Measurements from ENCODE around the gene XPO6.

XPO6 gene

DNA sequence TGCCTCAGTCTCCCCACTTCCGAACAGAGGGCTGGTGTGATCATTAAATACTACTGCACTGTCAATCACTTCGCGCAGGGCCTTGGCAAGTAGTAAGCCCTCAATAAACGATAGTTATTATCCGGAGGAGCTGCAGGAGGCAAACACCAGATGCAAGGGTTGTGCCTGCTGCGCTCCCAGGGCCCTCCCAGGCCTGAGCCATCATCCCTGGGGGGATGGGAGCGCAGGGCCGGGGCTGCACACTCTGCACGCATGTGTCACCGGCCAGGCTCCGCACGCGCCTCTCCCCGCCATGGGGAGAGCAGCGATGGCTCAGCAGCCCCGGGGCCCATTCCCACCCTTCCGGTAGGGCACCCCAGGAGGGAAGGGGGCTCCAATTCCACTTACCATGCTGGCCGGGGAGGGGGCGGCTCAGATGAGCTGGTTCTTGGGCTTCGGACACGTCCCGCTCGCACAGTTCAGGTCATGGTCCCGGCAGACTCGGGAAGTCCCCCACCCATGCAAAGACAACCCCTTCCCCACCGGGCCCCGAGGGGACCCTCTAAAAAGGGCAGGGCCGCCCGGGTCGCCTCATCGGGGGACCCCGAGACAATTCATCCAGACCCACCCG is 681 bp downstream of the XPO6 start:
- Histone ChIP-seq H3K27ac (ENCODE audit: insufficient read depth in 1 of 2, low read depth in 1 of 2, low read length in 2 of 2, poor library complexity in 1 of 2, severe bottlenecking in 2 of 2) (peak overlapping the region; percentile 33 to 79), H3K27me3 (replicated peaks in 2 of 5; ENCODE audit: control insufficient read depth in 4 of 5, insufficient read depth in 5 of 5, low read length in 4 of 5) (no peaks in the 10 kb centered on the region), H3K4me1 (ENCODE audit: control extremely low read depth in 1 of 4, control insufficient read depth in 4 of 4, insufficient read depth in 4 of 4, low read length in 3 of 4) (peaks cover 8 to 27% (median 23%) of the 10 kb centered on the region in 4 experiments), H3K36me3 (ENCODE audit: control insufficient read depth in 4 of 4, insufficient read depth in 4 of 4, low read length in 3 of 4) (peaks cover 4 to 23% (median 13%) of the 10 kb centered on the region in 4 experiments), H3K9me3 (ENCODE audit: control extremely low read depth in 1 of 5, control insufficient read depth in 4 of 5, insufficient read depth in 2 of 5, low read depth in 1 of 5, low read length in 4 of 5) (no peaks in the 10 kb centered on the region), H3K4me3 (ENCODE audit: control insufficient read depth in 1 of 7, extremely low read depth in 1 of 7, insufficient read depth in 4 of 7, low read depth in 2 of 7, low read length in 6 of 7) (peak overlapping the region; percentile 63 to 83 (median 81))
- CTCF ChIA-PET: interaction anchor here (1.2 to 2.4 kb wide), 4 partner anchors 9 to 69 kb away, joined by 5 to 9 read pairs (median 6); no protein-coding TSS in a partner anchor
- POLR2A ChIA-PET: no interaction called here
- 0% methylated on average over 14 of the region's 33 CpGs for WGBS (ENCODE audit: insufficient coverage)
- DNase-seq: peak; percentile 46 to 72 (median 68)

DNA sequence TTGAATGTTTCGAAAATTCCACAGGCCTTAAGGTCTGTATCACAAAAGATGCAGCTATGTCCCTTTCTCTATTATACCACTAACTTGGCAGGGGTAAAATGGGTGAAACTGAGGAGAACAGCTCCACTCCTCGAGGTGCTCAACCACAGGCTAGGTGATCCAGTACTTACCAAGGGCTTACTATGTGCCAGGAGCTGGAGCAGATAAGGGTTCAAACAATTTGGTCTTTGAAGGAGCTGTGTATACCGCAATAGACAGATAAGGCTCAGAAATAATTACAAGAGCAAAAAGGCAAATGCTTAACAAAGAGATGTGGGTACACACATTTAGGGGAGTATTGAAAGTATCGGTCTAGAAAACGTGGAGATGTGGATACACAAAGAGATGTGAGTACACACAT is 1.5 kb downstream of the XPO6 start:
- H3K4me1 ChIP-seq (ENCODE audit: control extremely low read depth in 1 of 4, control insufficient read depth in 4 of 4, insufficient read depth in 4 of 4, low read length in 3 of 4): peaks cover 8 to 27% (median 23%) of the 10 kb centered on the region in 4 experiments
- H3K27me3 ChIP-seq (replicated peaks in 2 of 5; ENCODE audit: control insufficient read depth in 4 of 5, insufficient read depth in 5 of 5, low read length in 4 of 5): no peaks in the 10 kb centered on the region
- H3K27ac ChIP-seq (ENCODE audit: insufficient read depth in 1 of 2, low read depth in 1 of 2, low read length in 2 of 2, poor library complexity in 1 of 2, severe bottlenecking in 2 of 2): peak overlapping the region in 1 of 2 experiments; percentile 79
- H3K4me3 ChIP-seq (ENCODE audit: control insufficient read depth in 1 of 7, extremely low read depth in 1 of 7, insufficient read depth in 4 of 7, low read depth in 2 of 7, low read length in 6 of 7): peak overlapping the region in 6 of 7 experiments; percentile 69 to 83 (median 81)
- peaks cover 7 to 27% (median 17%) of the 10 kb centered on the region in 4 experiments for H3K36me3 ChIP-seq (ENCODE audit: control insufficient read depth in 4 of 4, insufficient read depth in 4 of 4, low read length in 3 of 4)
- CTCF ChIA-PET: interaction anchor here (1.1 to 2.4 kb wide), 7 partner anchors 8 to 72 kb away, joined by 4 to 9 read pairs (median 6); no protein-coding TSS in a partner anchor
- DNase-seq: peak in 1 of 3 donors; percentile 44
- no peaks in the 10 kb centered on the region for H3K9me3 ChIP-seq (ENCODE audit: control extremely low read depth in 1 of 5, control insufficient read depth in 4 of 5, insufficient read depth in 2 of 5, low read depth in 1 of 5, low read length in 4 of 5)
- WGBS (ENCODE audit: insufficient coverage): 72% methylated on average over 5 of the region's 5 CpGs
- POLR2A ChIA-PET: interaction anchor here (1.2 kb wide), 1 partner anchor 17 kb away, joined by 4 read pairs; no protein-coding TSS in a partner anchor

DNA sequence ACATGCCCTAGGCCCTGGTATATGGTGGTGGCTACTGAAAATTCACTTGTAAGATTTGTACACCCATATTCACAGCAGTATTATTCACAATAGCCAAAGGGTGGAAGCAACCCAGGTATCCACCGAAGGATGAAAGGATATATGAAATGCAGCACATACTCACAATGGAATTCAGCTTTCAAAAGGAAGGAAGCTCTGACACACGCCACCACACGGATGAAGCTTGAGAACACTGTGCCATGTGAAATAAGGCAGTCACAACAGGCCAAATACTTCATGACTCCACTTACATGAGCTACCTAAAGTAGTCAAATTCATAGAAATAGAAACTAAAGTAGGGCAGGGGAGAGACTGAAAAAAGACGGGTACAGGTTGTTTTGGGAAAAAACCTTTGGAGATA is 2.9 kb downstream of the XPO6 start:
- H3K4me3 ChIP-seq (ENCODE audit: control insufficient read depth in 1 of 7, extremely low read depth in 1 of 7, insufficient read depth in 4 of 7, low read depth in 2 of 7, low read length in 6 of 7): peak overlapping the region in 1 of 7 experiments; percentile 48
- H3K27ac ChIP-seq (ENCODE audit: insufficient read depth in 1 of 2, low read depth in 1 of 2, low read length in 2 of 2, poor library complexity in 1 of 2, severe bottlenecking in 2 of 2): no peak overlapping the region
- no peak for DNase-seq
- H3K27me3 ChIP-seq (replicated peaks in 2 of 5; ENCODE audit: control insufficient read depth in 4 of 5, insufficient read depth in 5 of 5, low read length in 4 of 5): no peaks in the 10 kb centered on the region
- ChIA-PET CTCF (interaction anchor here (0.7 to 2.4 kb wide), 5 partner anchors 14 to 101 kb away, joined by 3 to 7 read pairs (median 6); no protein-coding TSS in a partner anchor), POLR2A (no interaction called here)
- WGBS (ENCODE audit: insufficient coverage): 100% methylated on average over 1 of the region's 4 CpGs
- no peaks in the 10 kb centered on the region for H3K9me3 ChIP-seq (ENCODE audit: control extremely low read depth in 1 of 5, control insufficient read depth in 4 of 5, insufficient read depth in 2 of 5, low read depth in 1 of 5, low read length in 4 of 5)
- H3K36me3 ChIP-seq (ENCODE audit: control insufficient read depth in 4 of 4, insufficient read depth in 4 of 4, low read length in 3 of 4): peaks cover 10 to 41% (median 29%) of the 10 kb centered on the region in 4 experiments
- peaks cover 8 to 27% (median 23%) of the 10 kb centered on the region in 4 experiments for H3K4me1 ChIP-seq (ENCODE audit: control extremely low read depth in 1 of 4, control insufficient read depth in 4 of 4, insufficient read depth in 4 of 4, low read length in 3 of 4)

DNA sequence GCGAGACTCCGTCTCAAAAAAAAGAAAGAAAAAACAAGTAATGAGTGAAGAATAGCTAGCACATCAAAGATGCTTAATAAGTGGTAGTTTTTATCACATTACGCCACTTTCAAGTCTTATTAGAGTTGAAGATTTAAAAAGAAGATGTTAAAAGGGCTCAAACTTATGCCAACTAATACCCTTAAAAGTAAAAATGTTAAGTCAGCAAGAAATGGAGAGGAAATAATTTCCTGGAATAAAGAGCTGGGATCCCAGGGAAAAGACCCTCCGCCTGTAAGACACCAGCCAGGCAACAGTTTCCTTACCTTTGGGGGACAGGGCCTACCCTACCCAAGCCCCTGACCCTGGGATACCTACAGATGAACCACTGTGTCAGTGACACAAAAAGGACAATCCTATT is 3.6 kb downstream of the XPO6 start:
- H3K36me3 ChIP-seq (ENCODE audit: control insufficient read depth in 4 of 4, insufficient read depth in 4 of 4, low read length in 3 of 4): peaks cover 15 to 48% (median 34%) of the 10 kb centered on the region in 4 experiments
- H3K4me1 ChIP-seq (ENCODE audit: control extremely low read depth in 1 of 4, control insufficient read depth in 4 of 4, insufficient read depth in 4 of 4, low read length in 3 of 4): peaks cover 8 to 27% (median 23%) of the 10 kb centered on the region in 4 experiments
- ChIA-PET POLR2A (no interaction called here), CTCF (interaction anchor here (0.8 to 1.4 kb wide), 2 partner anchors 14 to 100 kb away, joined by 3 to 6 read pairs; no protein-coding TSS in a partner anchor)
- no peaks in the 10 kb centered on the region for H3K9me3 ChIP-seq (ENCODE audit: control extremely low read depth in 1 of 5, control insufficient read depth in 4 of 5, insufficient read depth in 2 of 5, low read depth in 1 of 5, low read length in 4 of 5)
- no CpG with 5 or more reads among the region's 4 CpGs for WGBS (ENCODE audit: insufficient coverage)
- no peak for DNase-seq
- H3K4me3 ChIP-seq (ENCODE audit: control insufficient read depth in 1 of 7, extremely low read depth in 1 of 7, insufficient read depth in 4 of 7, low read depth in 2 of 7, low read length in 6 of 7): no peak overlapping the region
- no peaks in the 10 kb centered on the region for H3K27me3 ChIP-seq (replicated peaks in 2 of 5; ENCODE audit: control insufficient read depth in 4 of 5, insufficient read depth in 5 of 5, low read length in 4 of 5)
- H3K27ac ChIP-seq (ENCODE audit: insufficient read depth in 1 of 2, low read depth in 1 of 2, low read length in 2 of 2, poor library complexity in 1 of 2, severe bottlenecking in 2 of 2): no peak overlapping the region

DNA sequence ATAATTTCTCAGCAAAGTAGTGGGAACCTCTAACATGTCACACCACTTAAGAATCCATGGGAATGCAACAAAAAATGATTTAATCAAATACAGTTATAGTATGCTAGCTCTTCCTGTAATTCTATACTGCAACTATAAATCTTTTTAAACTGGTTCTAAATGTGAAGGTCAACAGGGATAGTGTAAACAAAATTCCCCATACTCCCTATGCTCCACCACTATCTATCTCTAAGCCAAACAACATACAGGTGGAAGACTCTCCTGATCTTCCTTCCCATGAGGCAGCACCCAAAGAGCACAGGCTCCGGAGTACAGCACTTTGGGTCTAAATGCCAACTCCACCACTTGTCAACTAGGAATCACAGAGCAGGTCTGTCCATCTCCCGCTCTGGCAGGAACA is 4.4 kb downstream of the XPO6 start:
- DNase-seq: no peak
- Histone ChIP-seq H3K36me3 (ENCODE audit: control insufficient read depth in 4 of 4, insufficient read depth in 4 of 4, low read length in 3 of 4) (peaks cover 15 to 55% (median 40%) of the 10 kb centered on the region in 4 experiments), H3K4me1 (ENCODE audit: control extremely low read depth in 1 of 4, control insufficient read depth in 4 of 4, insufficient read depth in 4 of 4, low read length in 3 of 4) (peaks cover 8 to 24% (median 20%) of the 10 kb centered on the region in 4 experiments), H3K4me3 (ENCODE audit: control insufficient read depth in 1 of 7, extremely low read depth in 1 of 7, insufficient read depth in 4 of 7, low read depth in 2 of 7, low read length in 6 of 7) (no peak overlapping the region), H3K27me3 (replicated peaks in 2 of 5; ENCODE audit: control insufficient read depth in 4 of 5, insufficient read depth in 5 of 5, low read length in 4 of 5) (no peaks in the 10 kb centered on the region), H3K27ac (ENCODE audit: insufficient read depth in 1 of 2, low read depth in 1 of 2, low read length in 2 of 2, poor library complexity in 1 of 2, severe bottlenecking in 2 of 2) (no peak overlapping the region), H3K9me3 (ENCODE audit: control extremely low read depth in 1 of 5, control insufficient read depth in 4 of 5, insufficient read depth in 2 of 5, low read depth in 1 of 5, low read length in 4 of 5) (no peaks in the 10 kb centered on the region)
- CTCF ChIA-PET: interaction anchor here (0.6 to 1.1 kb wide), 2 partner anchors 10 to 244 kb away, joined by 3 to 4 read pairs; no protein-coding TSS in a partner anchor
- 100% methylated on average over 1 of the region's 2 CpGs for WGBS (ENCODE audit: insufficient coverage)
- POLR2A ChIA-PET: no interaction called here

DNA sequence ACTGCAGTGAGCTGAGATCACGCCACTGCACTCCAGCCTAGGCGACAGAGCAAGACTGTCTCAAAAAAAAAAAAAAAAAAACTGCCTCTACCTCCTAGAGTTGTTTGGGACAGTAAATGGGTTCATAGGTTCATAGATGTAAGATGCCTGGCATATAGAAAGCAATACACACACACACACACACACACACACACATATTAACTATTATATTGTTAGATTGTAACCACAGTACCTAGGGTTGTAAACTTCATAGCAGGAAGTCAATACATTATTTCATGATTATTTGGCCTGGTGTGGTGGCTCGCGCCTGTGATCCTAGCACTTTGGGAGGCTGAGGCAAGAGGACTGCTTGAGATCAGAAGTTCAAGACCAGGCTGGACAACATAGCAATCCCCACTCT is 5.8 kb downstream of the XPO6 start:
- Histone ChIP-seq H3K36me3 (ENCODE audit: control insufficient read depth in 4 of 4, insufficient read depth in 4 of 4, low read length in 3 of 4) (peaks cover 21 to 66% (median 47%) of the 10 kb centered on the region in 4 experiments), H3K4me3 (ENCODE audit: control insufficient read depth in 1 of 7, extremely low read depth in 1 of 7, insufficient read depth in 4 of 7, low read depth in 2 of 7, low read length in 6 of 7) (no peak overlapping the region), H3K4me1 (ENCODE audit: control extremely low read depth in 1 of 4, control insufficient read depth in 4 of 4, insufficient read depth in 4 of 4, low read length in 3 of 4) (peaks cover 8 to 19% (median 15%) of the 10 kb centered on the region in 4 experiments), H3K9me3 (ENCODE audit: control extremely low read depth in 1 of 5, control insufficient read depth in 4 of 5, insufficient read depth in 2 of 5, low read depth in 1 of 5, low read length in 4 of 5) (no peaks in the 10 kb centered on the region), H3K27me3 (replicated peaks in 2 of 5; ENCODE audit: control insufficient read depth in 4 of 5, insufficient read depth in 5 of 5, low read length in 4 of 5) (no peaks in the 10 kb centered on the region), H3K27ac (ENCODE audit: insufficient read depth in 1 of 2, low read depth in 1 of 2, low read length in 2 of 2, poor library complexity in 1 of 2, severe bottlenecking in 2 of 2) (no peak overlapping the region)
- DNase-seq: no peak
- ChIA-PET POLR2A (no interaction called here), CTCF (no interaction called here)
- no CpG with 5 or more reads among the region's 4 CpGs for WGBS (ENCODE audit: insufficient coverage)
